GM12878 (cell line): ENCODE results near the gene AHCYL2. TPM values are rescaled to one million over a fixed set of nuclear protein-coding genes. Genes with fewer than 3 reads are reported as not detected.
A peak's percentile ranks its signal among the peaks of the same experiment; 100 is the strongest.

Experiments used
- BCL11A ChIP-seq: IDR thresholded peaks from 2 replicates; pipeline ENCODE4 v1.6.1; 2011; ENCODE audit warnings: low read depth, low read length
- BMI1 ChIP-seq: fragments of 450-650 bp; IDR thresholded peaks from 2 replicates; pipeline ENCODE4 v1.6.1; 2016; ENCODE audit warnings: mild to moderate bottlenecking, moderate library complexity, borderline replicate concordance
- CBX3 ChIP-seq: fragments of 200-600 bp; sonication (generic); IDR thresholded peaks from 2 replicates; pipeline ENCODE4 v1.6.1; 2016; ENCODE audit warnings: low read depth, borderline replicate concordance
- DPF2 ChIP-seq: fragments of 450-650 bp; IDR thresholded peaks from 2 replicates; pipeline ENCODE4 v1.6.1; 2017; ENCODE audit warnings: mild to moderate bottlenecking
- EGR1 ChIP-seq, 2 experiments: IDR thresholded peaks; 1 replicate in 1 of 2; 2 replicates in 1 of 2; pipeline ENCODE4 v1.6.1; 2011 to 2012; ENCODE audit warnings: low read depth in 2 of 2, low read length in 2 of 2, borderline replicate concordance in 1 of 2, mild to moderate bottlenecking in 1 of 2, moderate library complexity in 1 of 2
- FOS ChIP-seq: IDR thresholded peaks from 3 replicates; pipeline ENCODE4 v1.6.1; 2011; ENCODE audit warnings: borderline replicate concordance; ENCODE audit not compliant: insufficient read length; ENCODE audit errors: extremely low read depth
- FOXK2 ChIP-seq: fragments of 450-650 bp; IDR thresholded peaks from 2 replicates; pipeline ENCODE4 v1.6.1; 2017; ENCODE audit warnings: mild to moderate bottlenecking, moderate library complexity
- MXI1 ChIP-seq: fragments of 150-350 bp; IDR thresholded peaks from 2 replicates; pipeline ENCODE4 v1.6.1; 2011; ENCODE audit warnings: low read depth, mild to moderate bottlenecking, inconsistent platforms, low read length, improper control_type of control experiment
- MYC ChIP-seq: IDR thresholded peaks from 2 replicates; pipeline ENCODE4 v1.6.1; 2011; ENCODE audit warnings: mild to moderate bottlenecking, low read length, moderate library complexity, inconsistent platforms; ENCODE audit not compliant: insufficient read depth, insufficient replicate concordance, insufficient read length, severe bottlenecking
- NBN ChIP-seq: fragments of 450-650 bp; IDR thresholded peaks from 2 replicates; pipeline ENCODE4 v1.6.1; 2016
- NFYA ChIP-seq: IDR thresholded peaks from 2 replicates; pipeline ENCODE4 v1.6.1; 2011; ENCODE audit warnings: low read depth, mild to moderate bottlenecking, low read length, improper control_type of control experiment, borderline replicate concordance
- NKRF ChIP-seq: fragments of 450-650 bp; conservative IDR thresholded peaks from 2 replicates; pipeline ENCODE4 v1.6.1; 2017; ENCODE audit warnings: mild to moderate bottlenecking, moderate library complexity
- PKNOX1 ChIP-seq: fragments of 450-650 bp; IDR thresholded peaks from 2 replicates; pipeline ENCODE4 v1.6.1; 2016; ENCODE audit warnings: mild to moderate bottlenecking
- RFX5 ChIP-seq: IDR thresholded peaks from 2 replicates; pipeline ENCODE4 v1.6.1; 2011; ENCODE audit warnings: low read depth, low read length, improper control_type of control experiment
- SMAD1 ChIP-seq: fragments of 450-650 bp; IDR thresholded peaks from 2 replicates; pipeline ENCODE4 v1.6.1; 2018; ENCODE audit warnings: mild to moderate bottlenecking, low read depth; ENCODE audit not compliant: partially characterized antibody
- SP1 ChIP-seq: IDR thresholded peaks from one replicate; pipeline ENCODE4 v1.6.1; 2011; ENCODE audit warnings: low read depth, low read length
- SREBF1 ChIP-seq: IDR thresholded peaks from 2 replicates; pipeline ENCODE4 v1.6.1; 2012; ENCODE audit warnings: mild to moderate bottlenecking, low read length
- TAF1 ChIP-seq: IDR thresholded peaks from 2 replicates; pipeline ENCODE4 v1.6.1; 2011; ENCODE audit warnings: mild to moderate bottlenecking, low read depth, low read length, borderline replicate concordance
- TCF7 ChIP-seq: IDR thresholded peaks from 2 replicates; pipeline ENCODE4 v1.6.1; 2014; ENCODE audit warnings: antibody characterized with exemption, borderline replicate concordance
- YBX1 ChIP-seq: fragments of 450-650 bp; IDR thresholded peaks from 2 replicates; pipeline ENCODE4 v1.6.1; 2016; ENCODE audit warnings: antibody characterized with exemption
- polyA plus RNA-seq, 11 experiments: library from polyadenylated mRNA; depleted of rRNA in 4 of 11; unstranded in 6 of 11; stranded (reverse) in 5 of 11; fragments of >200 nt; fragmentation: Nextera tagmentation in 4 of 11; fragmentation: Illumina TruSeq in 1 of 11; extraction: Ambion mirVana in 4 of 11; extraction: Trizol in 1 of 11; gene quantifications; 1 replicate in 1 of 11; 2 replicates in 10 of 11; pipeline versions ENCODE4 v1.2.1 to v1.2.3, GENCODE V29; 2011 to 2016; ENCODE audit warnings: inconsistent platforms in 2 of 11, missing spikeins in 2 of 11, low read depth in 1 of 11
- total RNA-seq, 4 experiments: library from RNA; depleted of rRNA in 3 of 4; stranded (reverse); fragments of >200 nt in 3 of 4; fragmentation: Illumina TruSeq in 1 of 4; extraction: Trizol in 1 of 4; gene quantifications; 2 replicates each; pipeline versions ENCODE4 v1.2.1 to v1.2.3, GENCODE V29; 2013 to 2021
- TF ChIP-seq, protein P1 (sequence below), 3 experiments: IDR thresholded peaks in 2 of 3; conservative IDR thresholded peaks in 1 of 3; 2 replicates each; pipeline ENCODE4 v1.5.1; 2011; ENCODE audit warnings: low read depth in 3 of 3, low read length in 3 of 3, mild to moderate bottlenecking in 3 of 3, control low read depth in 2 of 3, moderate library complexity in 2 of 3, inconsistent platforms in 1 of 3, mixed read lengths in 1 of 3; ENCODE audit not compliant: control insufficient read depth in 2 of 3, insufficient read depth in 1 of 3; ENCODE audit errors: extremely low read depth in 1 of 3
- TF ChIP-seq, protein P2 (sequence below): IDR thresholded peaks from 2 replicates; pipeline ENCODE4 v1.6.1; 2012; ENCODE audit warnings: low read length, inconsistent platforms

The AHCYL2 gene
- total and polyA plus RNA-seq, 10 of the 15 experiments (the other 5 are each of a cell fraction or from before 2014, with no cell fraction given) = 1.7 to 29.1 (median 5.4) TPM

GRCh38 chr7:129433847-129434674 is 209.2 kb downstream of the AHCYL2 start, which contains the start of gene STRIP2 (continued):
- no peak for TF ChIP-seq EGR1 (IDR thresholded peaks at IDR 0.05; ENCODE audit: borderline replicate concordance in 1 of 2, low read depth in 2 of 2, low read length in 2 of 2)
- TF ChIP-seq BMI1 = no peak
- TF ChIP-seq, protein P1, sequence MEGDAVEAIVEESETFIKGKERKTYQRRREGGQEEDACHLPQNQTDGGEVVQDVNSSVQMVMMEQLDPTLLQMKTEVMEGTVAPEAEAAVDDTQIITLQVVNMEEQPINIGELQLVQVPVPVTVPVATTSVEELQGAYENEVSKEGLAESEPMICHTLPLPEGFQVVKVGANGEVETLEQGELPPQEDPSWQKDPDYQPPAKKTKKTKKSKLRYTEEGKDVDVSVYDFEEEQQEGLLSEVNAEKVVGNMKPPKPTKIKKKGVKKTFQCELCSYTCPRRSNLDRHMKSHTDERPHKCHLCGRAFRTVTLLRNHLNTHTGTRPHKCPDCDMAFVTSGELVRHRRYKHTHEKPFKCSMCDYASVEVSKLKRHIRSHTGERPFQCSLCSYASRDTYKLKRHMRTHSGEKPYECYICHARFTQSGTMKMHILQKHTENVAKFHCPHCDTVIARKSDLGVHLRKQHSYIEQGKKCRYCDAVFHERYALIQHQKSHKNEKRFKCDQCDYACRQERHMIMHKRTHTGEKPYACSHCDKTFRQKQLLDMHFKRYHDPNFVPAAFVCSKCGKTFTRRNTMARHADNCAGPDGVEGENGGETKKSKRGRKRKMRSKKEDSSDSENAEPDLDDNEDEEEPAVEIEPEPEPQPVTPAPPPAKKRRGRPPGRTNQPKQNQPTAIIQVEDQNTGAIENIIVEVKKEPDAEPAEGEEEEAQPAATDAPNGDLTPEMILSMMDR (IDR thresholded peaks at IDR 0.05 in 2 of 3, conservative IDR thresholded peaks at IDR 0.05 in 1 of 3; ENCODE audit: control insufficient read depth in 2 of 3, extremely low read depth in 1 of 3, insufficient read depth in 1 of 3, low read depth in 3 of 3, low read length in 3 of 3) = 0 out of 6 replicates have a peak, but pooled peaks of 1 of the 3 experiments have one; percentile 3
- TF ChIP-seq SP1 = peak; percentile 93
- peak; percentile 35; the same call in 1 of the 2 replicates for TF ChIP-seq MXI1
- TF ChIP-seq CBX3 = no peak
- no peak for TF ChIP-seq SMAD1
- TF ChIP-seq RFX5 = peak; percentile 51; the same call in 1 of the 2 replicates
- TF ChIP-seq BCL11A = no peak
- peak; percentile 32 for TF ChIP-seq FOS
- TF ChIP-seq NBN = peak; percentile 47; the same call in 1 of the 2 replicates
- 0 out of 2 replicates have a peak, but pooled peaks have one; percentile 15 for TF ChIP-seq NFYA
- no peak for TF ChIP-seq YBX1
- TF ChIP-seq DPF2 = 0 out of 2 replicates have a peak, but pooled peaks have one; percentile 39
- TF ChIP-seq PKNOX1 = no peak
- TF ChIP-seq MYC = no peak
- peak; percentile 46; the same call in 1 of the 2 replicates for TF ChIP-seq SREBF1
- peak; percentile 91 for TF ChIP-seq FOXK2
- TF ChIP-seq, protein P2, sequence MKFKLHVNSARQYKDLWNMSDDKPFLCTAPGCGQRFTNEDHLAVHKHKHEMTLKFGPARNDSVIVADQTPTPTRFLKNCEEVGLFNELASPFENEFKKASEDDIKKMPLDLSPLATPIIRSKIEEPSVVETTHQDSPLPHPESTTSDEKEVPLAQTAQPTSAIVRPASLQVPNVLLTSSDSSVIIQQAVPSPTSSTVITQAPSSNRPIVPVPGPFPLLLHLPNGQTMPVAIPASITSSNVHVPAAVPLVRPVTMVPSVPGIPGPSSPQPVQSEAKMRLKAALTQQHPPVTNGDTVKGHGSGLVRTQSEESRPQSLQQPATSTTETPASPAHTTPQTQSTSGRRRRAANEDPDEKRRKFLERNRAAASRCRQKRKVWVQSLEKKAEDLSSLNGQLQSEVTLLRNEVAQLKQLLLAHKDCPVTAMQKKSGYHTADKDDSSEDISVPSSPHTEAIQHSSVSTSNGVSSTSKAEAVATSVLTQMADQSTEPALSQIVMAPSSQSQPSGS = no peak
- TF ChIP-seq TCF7 = no peak
- TF ChIP-seq NKRF = peak; percentile 86
- TF ChIP-seq TAF1 = peak; percentile 82; the same call in 1 of the 2 replicates
